K562 (cell line): ENCODE data around the gene CSTB. TPM values are rescaled to one million over a fixed set of nuclear protein-coding genes. Genes with fewer than 3 reads are reported as not detected.

Experiments used
- E2F8 ChIP-seq: fragments of 450-650 bp; IDR thresholded peaks from 2 replicates; pipeline ENCODE4 v1.7.1; 2018; ENCODE audit warnings: mild to moderate bottlenecking, low read depth; ENCODE audit not compliant: partially characterized antibody
- NFE2 ChIP-seq: IDR thresholded peaks from 2 replicates; pipeline ENCODE4 v1.6.1; 2014; ENCODE audit warnings: antibody characterized with exemption, low read depth
- NR2C2 ChIP-seq, 2 experiments: fragments of 200-800 bp in 1 of 2; sonication (Bioruptor generic) in 1 of 2; sonication (generic) in 1 of 2; formaldehyde crosslinking in 1 of 2; IDR thresholded peaks; 2 replicates each; pipeline versions ENCODE4 v1.6.1 to v1.8.0; 2016 to 2022; ENCODE audit warnings: mild to moderate bottlenecking in 1 of 2, missing compliant biosample characterization in 1 of 2, missing genetic modification characterization in 1 of 2, missing genetic modification reagents in 1 of 2
- PRPF4 ChIP-seq: fragments of 200-400 bp; formaldehyde crosslinking; IDR thresholded peaks from one replicate; pipeline ENCODE4 v1.6.1; 2017; ENCODE audit warnings: low read length, low read depth, mild to moderate bottlenecking; ENCODE audit not compliant: insufficient read depth, poor library complexity, severe bottlenecking
- REST ChIP-seq, 2 experiments: fragments of 450-650 bp; formaldehyde crosslinking in 1 of 2; IDR thresholded peaks; 2 replicates each; pipeline versions ENCODE4 v1.4.0 to v1.6.1; 2014 to 2020; ENCODE audit warnings: mild to moderate bottlenecking in 2 of 2, borderline replicate concordance in 1 of 2, low read depth in 1 of 2
- RFX1 ChIP-seq: fragments of 450-650 bp; IDR thresholded peaks from 2 replicates; pipeline ENCODE4 v1.6.1; 2016; ENCODE audit warnings: mild to moderate bottlenecking, moderate library complexity
- SMAD4 ChIP-seq: fragments of 250-450 bp; sonication (Bioruptor Pico); conservative IDR thresholded peaks from 2 replicates; pipeline ENCODE4 v1.8.0; 2021; ENCODE audit warnings: inconsistent platforms, mild to moderate bottlenecking, moderate library complexity
- SNIP1 ChIP-seq: fragments of 450-650 bp; IDR thresholded peaks from 2 replicates; pipeline ENCODE4 v1.7.1; 2017; ENCODE audit warnings: low read depth, mild to moderate bottlenecking
- TRIM25 ChIP-seq: fragments of 450-650 bp; IDR thresholded peaks from 2 replicates; pipeline ENCODE4 v1.7.0; 2016; ENCODE audit warnings: borderline replicate concordance
- TSC22D4 ChIP-seq: fragments of 450-650 bp; IDR thresholded peaks from 2 replicates; pipeline ENCODE4 v1.6.1; 2016; ENCODE audit warnings: missing genetic modification characterization, missing biosample characterization, control low read depth
- ZBED1 ChIP-seq: IDR thresholded peaks from 2 replicates; pipeline ENCODE4 v1.6.1; 2014
- ZNF263 ChIP-seq: sonication (generic); formaldehyde crosslinking; IDR thresholded peaks from 2 replicates; pipeline ENCODE4 v1.8.0; 2022; ENCODE audit warnings: mild to moderate bottlenecking, missing genetic modification reagents, borderline replicate concordance
- polyA plus RNA-seq, 8 experiments: library from polyadenylated mRNA; depleted of rRNA in 4 of 8; stranded (reverse) in 5 of 8; unstranded in 3 of 8; fragments of >200 nt; fragmentation: Nextera tagmentation in 2 of 8; fragmentation: Illumina TruSeq in 1 of 8; extraction: Ambion mirVana in 2 of 8; extraction: Trizol in 1 of 8; gene quantifications; 2 replicates each; pipeline versions ENCODE4 v1.2.1 to v1.2.3, GENCODE V29; 2011 to 2014; ENCODE audit warnings: inconsistent platforms in 1 of 8, missing spikeins in 1 of 8
- total RNA-seq, 7 experiments: library from RNA; depleted of rRNA in 6 of 7; stranded (reverse); fragments of >200 nt in 6 of 7; fragmentation: Illumina TruSeq in 2 of 7; extraction: Trizol in 2 of 7; gene quantifications; 2 replicates each; pipeline versions ENCODE4 v1.2.1 to v1.2.3, GENCODE V29; 2011 to 2021; ENCODE audit warnings: low replicate concordance in 1 of 7

CSTB gene
- total and polyA plus RNA-seq, 9 of the 15 experiments (the other 6 are each of a cell fraction or from before 2014, with no cell fraction given): 12.4 to 65.0 (median 31.7) TPM

GRCh38 chr21:43728467-43729390 lies 47.4 kb downstream of the CSTB start (continued):
- TF ChIP-seq REST (IDR thresholded peaks at IDR 0.05; ENCODE audit: borderline replicate concordance) (peak; percentile 85), REST (CRISPR knock-in tag; IDR thresholded peaks at IDR 0.05; ENCODE audit: low read depth) (no peak), ZBED1 (peak; percentile 88), TSC22D4 (tag) (no peak), PRPF4 (no peak), TRIM25 (no peak), SNIP1 (peak; percentile 38; the same call in 1 of the 2 replicates), NR2C2 (CRISPR knock-in tag; IDR thresholded peaks at IDR 0.05) (peak; percentile 88), NR2C2 (tag; IDR thresholded peaks at IDR 0.05) (peak; percentile 68), E2F8 (peak; percentile 84), RFX1 (no peak), ZNF263 (peak; percentile 100), NFE2 (peak; percentile 75), SMAD4 (CRISPR knock-in tag) (peak; percentile 100)
